HuH-7 (cell line): ENCODE data around the gene ZBED4.
A peak's percentile ranks its signal among the peaks of the same experiment; 100 is the strongest.
"Not testable (repeated sequence)": the region's sequence is repeated elsewhere in the genome, so short reads cannot be mapped to it uniquely, and the experiment has no call there.

Source experiments
- DNase-seq: peaks from one replicate; pipeline ENCODE4 v3.0.0; 2011; ENCODE audit warnings: low spot score

Gene ZBED4

GRCh38 chr22:49852898-49853894, at the start of gene ZBED4:
TSS of gene ZBED4 (plus strand) at chr22:49853844. CDS start at chr22:49883663, 29,819 bp downstream.
- DNase-seq: peak; percentile 99

- DNase-seq: no peak
Measured at GRCh38 chr22:49807129-49807528, 46.5 kb upstream of the ZBED4 start.

GRCh38 chr22:49807780-49808708, 45.6 kb upstream of the ZBED4 start:
- DNase-seq: no peak

- DNase-seq: no peak
Measured at GRCh38 chr22:49810363-49811019, 43.2 kb upstream of the ZBED4 start.

GRCh38 chr22:49811020-49811791, 42.4 kb upstream of the ZBED4 start:
- no peak for DNase-seq

- DNase-seq: no peak
Measured at GRCh38 chr22:49812838-49813237, 40.8 kb upstream of the ZBED4 start.

GRCh38 chr22:49814164-49814686, 39.4 kb upstream of the ZBED4 start:
- no peak for DNase-seq

- DNase-seq: no peak
Measured at GRCh38 chr22:49814856-49815255, 38.8 kb upstream of the ZBED4 start.

- no peak for DNase-seq
Measured at GRCh38 chr22:49815641-49816091, 38.0 kb upstream of the ZBED4 start.

- no peak for DNase-seq
Measured at GRCh38 chr22:49817359-49817758, 36.3 kb upstream of the ZBED4 start.

GRCh38 chr22:49820984-49821383, 32.7 kb upstream of the ZBED4 start:
- DNase-seq: no peak

GRCh38 chr22:49821741-49822140, 31.9 kb upstream of the ZBED4 start:
- not testable (repeated sequence) for DNase-seq

GRCh38 chr22:49823289-49824045, 30.2 kb upstream of the ZBED4 start:
- DNase-seq: no peak

GRCh38 chr22:49824185-49824925, 29.3 kb upstream of the ZBED4 start:
- no peak for DNase-seq

GRCh38 chr22:49824936-49825335, 28.7 kb upstream of the ZBED4 start:
- DNase-seq: no peak

GRCh38 chr22:49825436-49825835, 28.2 kb upstream of the ZBED4 start:
- DNase-seq: no peak

GRCh38 chr22:49825944-49826602, 27.6 kb upstream of the ZBED4 start:
- no peak for DNase-seq

GRCh38 chr22:49826603-49827270, 26.9 kb upstream of the ZBED4 start:
- DNase-seq: no peak
